Sigmoid colon (tissue), 4 donors: ENCODE data around the gene XAB2.

Experiments used
- CTCF ChIP-seq, 4 experiments: fragments of 450-650 bp in 3 of 4; fragments of 200-600 bp in 1 of 4; IDR thresholded peaks; one replicate each; pipeline ENCODE4 v1.5.1; 2016 to 2019; ENCODE audit warnings: antibody characterized with exemption in 4 of 4, mild to moderate bottlenecking in 3 of 4, moderate library complexity in 2 of 4
- POLR2A ChIP-seq, 2 donors: fragments of 450-650 bp; IDR thresholded peaks; one replicate each; pipeline ENCODE4 v1.6.1; 2016; ENCODE audit warnings: antibody characterized with exemption in 2 of 2, mild to moderate bottlenecking in 2 of 2, moderate library complexity in 2 of 2
- POLR2AphosphoS5 ChIP-seq, 4 donors: sonication (generic); formaldehyde crosslinking; IDR thresholded peaks; one replicate each; pipeline ENCODE4 v1.6.1; 2017; ENCODE audit warnings: antibody characterized with exemption in 4 of 4

- no peak for TF ChIP-seq POLR2A (IDR thresholded peaks at IDR 0.05)
- no peak for TF ChIP-seq POLR2AphosphoS5 (IDR thresholded peaks at IDR 0.05)
- no peak for TF ChIP-seq CTCF (IDR thresholded peaks at IDR 0.05)
Measured at GRCh38 chr19:7575434-7576040, 53.8 kb downstream of the XAB2 start.
